Measurements from ENCODE around the gene PCDH8.

PCDH8 gene

GRCh38 chr13:52852444-52852843, 4.0 kb upstream of the PCDH8 start:
- H3K4me3 ChIP-seq (replicated peaks in 1 of 2; ENCODE audit: low read depth in 2 of 2, low read length in 2 of 2), result no peak overlapping the region
- no peak for TF ChIP-seq CTCF (IDR thresholded peaks at IDR 0.05; ENCODE audit: low read depth, low read length)
- DNase-seq (ENCODE audit: low read depth in 2 of 2), result no peak

GRCh38 chr13:52851137-52851962, 2.9 kb upstream of the PCDH8 start:
- peak; percentile 11 to 12 for DNase-seq (ENCODE audit: low read depth in 2 of 2)
- peak overlapping the region; percentile 54 to 59 for H3K4me3 ChIP-seq (replicated peaks in 1 of 2; ENCODE audit: low read depth in 2 of 2, low read length in 2 of 2)
- no peak for TF ChIP-seq CTCF (IDR thresholded peaks at IDR 0.05; ENCODE audit: low read depth, low read length)

DNA sequence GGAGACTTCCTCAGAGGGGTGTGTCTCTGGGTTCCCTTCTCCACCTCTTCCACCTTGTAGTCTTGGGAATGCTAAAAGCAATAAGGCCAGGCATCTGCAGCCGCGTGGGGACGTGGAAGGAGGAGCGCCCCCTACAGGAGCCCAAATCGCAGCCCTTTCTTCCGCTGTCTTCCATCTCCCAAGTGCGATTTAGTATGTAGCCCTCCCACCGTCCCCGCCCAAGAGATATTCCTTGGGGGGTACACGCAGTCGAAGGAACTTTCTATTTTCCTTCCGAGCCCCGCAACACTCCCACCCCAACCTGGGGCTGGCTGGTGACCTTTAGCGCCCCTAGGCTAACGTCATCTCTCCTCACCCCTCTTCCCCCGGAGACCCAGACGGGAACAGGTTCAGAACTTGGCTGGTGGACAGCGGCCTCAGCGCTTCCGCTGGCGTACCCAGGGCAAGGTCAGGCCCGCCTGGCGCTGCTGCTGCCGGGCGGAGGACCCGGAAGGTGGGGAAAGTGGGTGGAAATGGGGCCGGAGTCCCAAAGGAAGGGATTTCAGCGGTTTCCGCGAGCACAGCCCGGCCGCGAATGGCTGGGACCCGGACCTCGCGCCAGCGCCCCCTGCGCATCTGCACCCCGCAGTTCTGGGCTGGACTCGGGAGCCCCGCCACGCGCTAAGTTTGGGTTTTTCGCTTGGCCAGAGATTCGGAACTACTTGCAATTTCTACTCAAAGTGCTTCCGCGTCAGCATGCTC, 2.1 kb upstream of the PCDH8 start:
- H3K4me3 ChIP-seq (replicated peaks in 1 of 2; ENCODE audit: low read depth in 2 of 2, low read length in 2 of 2), result peak overlapping the region; percentile 54 to 59
- TF ChIP-seq CTCF (IDR thresholded peaks at IDR 0.05; ENCODE audit: low read depth, low read length), result no peak
- peak; percentile 34 to 61 for DNase-seq (ENCODE audit: low read depth in 2 of 2)

DNA sequence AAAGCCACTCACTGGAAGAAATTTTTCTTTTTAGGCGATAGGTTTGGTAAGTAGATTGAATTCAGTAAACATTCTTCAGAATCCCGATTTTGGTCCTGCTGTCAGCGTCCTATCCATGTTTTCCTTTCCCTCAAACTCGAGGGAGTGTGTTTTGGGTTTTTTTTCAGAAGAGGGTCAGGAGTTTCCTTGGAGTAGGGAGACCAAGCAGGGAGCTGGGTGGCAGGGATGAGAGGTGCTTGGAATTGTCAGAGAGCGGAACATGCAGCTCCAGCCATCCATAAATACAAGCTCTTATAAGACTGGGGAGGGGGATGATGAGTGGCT, 1.6 kb upstream of the PCDH8 start:
- no peak for TF ChIP-seq CTCF (IDR thresholded peaks at IDR 0.05; ENCODE audit: low read depth, low read length)
- no peak for DNase-seq (ENCODE audit: low read depth in 2 of 2)
- H3K4me3 ChIP-seq (replicated peaks in 1 of 2; ENCODE audit: low read depth in 2 of 2, low read length in 2 of 2), result no peak overlapping the region

DNA sequence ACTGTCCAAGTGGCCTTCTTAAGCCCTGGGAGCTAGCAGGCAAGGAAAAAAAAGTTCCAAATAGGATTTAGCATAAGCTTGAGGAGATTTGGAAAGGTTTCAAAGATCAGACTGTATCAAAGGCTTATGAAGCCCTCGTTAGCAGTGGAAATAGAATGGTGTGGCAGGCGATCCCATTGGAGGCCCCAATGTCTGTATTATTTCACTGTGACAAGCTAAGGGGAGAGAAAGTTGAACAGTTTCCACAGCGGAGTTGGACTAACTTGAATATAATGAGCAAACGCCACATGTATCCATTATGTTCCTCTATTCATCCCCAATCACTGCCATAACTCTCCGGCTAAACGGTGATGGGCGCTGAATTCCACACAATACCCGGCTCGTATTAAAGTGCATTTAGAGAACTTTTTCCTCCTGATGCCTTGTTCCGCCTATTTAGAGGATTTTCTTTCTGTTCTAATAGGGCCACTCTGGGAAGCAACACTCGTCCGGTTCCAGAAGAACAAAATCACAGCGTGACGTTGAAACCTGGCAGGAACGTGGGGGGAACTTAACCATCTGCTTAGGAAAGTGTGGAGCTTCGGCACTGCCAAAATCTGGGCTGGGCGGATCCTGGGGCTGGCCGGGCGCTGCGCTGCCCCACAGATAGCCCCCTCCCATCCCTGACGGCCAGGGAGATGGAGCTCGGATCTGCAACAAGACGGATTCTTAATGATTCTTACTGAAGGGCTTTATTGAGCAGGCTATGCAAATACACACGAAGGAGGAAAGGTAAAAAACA, 1.0 kb upstream of the PCDH8 start:
- no peak for DNase-seq (ENCODE audit: low read depth in 2 of 2)
- H3K4me3 ChIP-seq (replicated peaks in 1 of 2; ENCODE audit: low read depth in 2 of 2, low read length in 2 of 2), result no peak overlapping the region
- TF ChIP-seq CTCF (IDR thresholded peaks at IDR 0.05; ENCODE audit: low read depth, low read length), result no peak

DNA sequence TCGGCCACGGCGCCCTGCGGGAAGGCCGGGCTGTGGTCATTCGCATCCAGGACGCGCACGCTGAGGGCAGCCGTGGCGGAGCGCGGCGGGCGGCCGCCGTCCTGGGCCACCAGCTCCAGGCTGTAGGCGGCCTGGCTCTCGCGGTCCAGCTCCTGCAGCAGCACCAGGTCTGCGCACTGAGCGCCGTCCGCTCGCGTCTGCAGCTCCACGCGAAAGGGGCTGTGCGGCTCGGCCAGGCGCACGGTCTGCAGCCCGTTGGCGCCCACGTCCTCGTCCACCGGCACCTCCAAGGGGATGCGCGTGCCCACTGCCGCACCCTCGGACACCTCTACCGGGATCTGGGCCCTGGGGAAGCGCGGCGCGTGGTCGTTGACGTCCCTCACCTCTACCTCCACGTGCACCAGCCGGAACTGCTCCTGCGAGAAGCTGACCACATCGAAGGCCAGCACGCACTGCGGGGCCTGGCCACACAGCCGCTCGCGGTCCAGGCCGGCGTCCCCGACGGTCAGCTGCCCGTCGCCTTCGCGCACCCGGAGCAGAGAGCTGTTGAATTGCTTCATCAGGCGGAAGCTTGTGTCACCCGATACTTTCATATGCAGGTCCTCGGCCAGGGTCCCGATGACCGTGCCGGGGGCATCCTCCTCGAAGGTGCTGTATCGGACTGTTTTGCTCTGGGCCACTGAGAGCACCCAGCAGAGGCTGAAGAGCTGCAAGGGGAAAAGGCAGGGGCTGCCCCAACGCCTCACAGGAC, 583 bp downstream of the PCDH8 start:
- no peak for DNase-seq (ENCODE audit: low read depth in 2 of 2)
- H3K4me3 ChIP-seq (replicated peaks in 1 of 2; ENCODE audit: low read depth in 2 of 2, low read length in 2 of 2), result no peak overlapping the region
- no peak for TF ChIP-seq CTCF (IDR thresholded peaks at IDR 0.05; ENCODE audit: low read depth, low read length)

Measured in cardiac fibroblast (primary cell).